Endothelial cell of umbilical vein (primary cell): ENCODE results near the gene HMGXB4. TPM values are rescaled to one million over a fixed set of nuclear protein-coding genes. Genes with fewer than 3 reads are reported as not detected.

Source experiments
- BruUV-seq: library from RNA; stranded (reverse); fragments of 400-500 nt; replicated peaks from 2 replicates; lab custom pipeline; 2021; lab: Mats Ljungman, UMichigan
- CTCF ChIA-PET: fragments of 300-600, 350-600 bp; sonication (Branson Sonifier 250); formaldehyde crosslinking; loops from one replicate; lab custom pipeline; 2021; ENCODE audit warnings: antibody characterized with exemption, inconsistent platforms; lab: Charles Lee
- POLR2A ChIA-PET: fragments of 300-600, 350-600 bp; sonication (Branson Sonifier 250); formaldehyde crosslinking; loops from one replicate; lab custom pipeline; 2021; ENCODE audit warnings: antibody characterized with exemption, inconsistent platforms; lab: Charles Lee
- DNase-seq: peaks from one replicate; pipeline ENCODE4 v3.0.0-alpha.2; 2011; ENCODE audit warnings: low read depth, low spot score
- FAIRE-seq: peaks from 2 replicates; lab custom pipeline; 2011; peaks lifted over from hg19 to GRCh38; lab: Jason Lieb, UNC
- H2AFZ ChIP-seq: 2 replicates; pipeline ENCODE4 v1.6.0; 2012; ENCODE audit warnings: low read depth, low read length, control low read depth, inconsistent platforms
- H3K27ac ChIP-seq: 2 replicates; pipeline ENCODE4 v1.5.1; 2011; ENCODE audit warnings: low read depth, mild to moderate bottlenecking, control low read depth, low read length, moderate library complexity; ENCODE audit not compliant: insufficient read depth
- H3K27me3 ChIP-seq, 2 experiments: 2 replicates each; pipeline versions ENCODE4 v1.6.0 to v1.6.1; 2011; ENCODE audit warnings: low read length in 2 of 2, mixed read lengths in 1 of 2; ENCODE audit not compliant: control insufficient read depth in 2 of 2, insufficient read depth in 2 of 2
- H3K36me3 ChIP-seq, 2 experiments: 2 replicates in 1 of 2; 3 replicates in 1 of 2; pipeline ENCODE4 v1.5.1; 2011; ENCODE audit warnings: low read length in 2 of 2, mild to moderate bottlenecking in 1 of 2, moderate library complexity in 1 of 2; ENCODE audit not compliant: control insufficient read depth in 2 of 2, insufficient read depth in 2 of 2; ENCODE audit errors: extremely low read depth in 1 of 2
- H3K4me1 ChIP-seq: 3 replicates; pipeline ENCODE4 v1.5.1; 2011; ENCODE audit warnings: mild to moderate bottlenecking, low read length; ENCODE audit not compliant: control insufficient read depth, insufficient read depth; ENCODE audit errors: extremely low read depth
- H3K4me2 ChIP-seq: 2 replicates; pipeline ENCODE4 v1.6.1; 2011; ENCODE audit warnings: low read length, control low read depth, mixed read lengths; ENCODE audit not compliant: insufficient read depth
- H3K4me3 ChIP-seq, 3 experiments: fragments of 200-600 bp in 1 of 3; sonication (generic), shearing (Covaris generic) in 1 of 3; replicated peaks in 1 of 3; 2 replicates each; pipeline ENCODE4 v1.5.1; 2011 to 2016; ENCODE audit warnings: control low read depth in 3 of 3, low read length in 3 of 3, mild to moderate bottlenecking in 2 of 3, inconsistent platforms in 1 of 3, low read depth in 1 of 3, moderate library complexity in 1 of 3; ENCODE audit not compliant: insufficient read depth in 1 of 3
- H3K79me2 ChIP-seq: 2 replicates; pipeline ENCODE4 v1.6.0; 2012; ENCODE audit warnings: low read length, inconsistent platforms; ENCODE audit not compliant: control insufficient read depth, insufficient read depth
- H3K9ac ChIP-seq: replicated peaks from 2 replicates; pipeline ENCODE3; 2011; ENCODE audit warnings: low read length, control low read depth; ENCODE audit not compliant: insufficient read depth; ENCODE audit errors: extremely low read depth
- H3K9me1 ChIP-seq: replicated peaks from 3 replicates; pipeline ENCODE4 v1.6.0; 2011; ENCODE audit warnings: mild to moderate bottlenecking, low read length; ENCODE audit not compliant: control insufficient read depth, insufficient read depth; ENCODE audit errors: extremely low read depth
- H3K9me3 ChIP-seq: replicated peaks from 2 replicates; pipeline ENCODE4 v1.5.1; 2012; ENCODE audit warnings: low read length, inconsistent platforms; ENCODE audit not compliant: control insufficient read depth, insufficient read depth
- H4K20me1 ChIP-seq: replicated peaks from 2 replicates; pipeline ENCODE3; 2011; ENCODE audit warnings: mild to moderate bottlenecking, low read length; ENCODE audit not compliant: control insufficient read depth, insufficient read depth; ENCODE audit errors: extremely low read depth
- EZH2 ChIP-seq: IDR thresholded peaks from 2 replicates; pipeline ENCODE4 v1.6.1; 2012; ENCODE audit warnings: borderline replicate concordance, low read depth, mild to moderate bottlenecking, moderate library complexity, low read length, inconsistent platforms; ENCODE audit not compliant: severe bottlenecking
- FOS ChIP-seq: IDR thresholded peaks from 2 replicates; pipeline ENCODE4 v1.6.1; 2011; ENCODE audit warnings: mild to moderate bottlenecking, low read length, moderate library complexity, borderline replicate concordance; ENCODE audit not compliant: insufficient read depth
- GATA2 ChIP-seq: IDR thresholded peaks from 2 replicates; pipeline ENCODE4 v1.7.0; 2011; ENCODE audit warnings: low read depth, mild to moderate bottlenecking, moderate library complexity, mixed read lengths, low read length; ENCODE audit not compliant: insufficient read length, insufficient read depth
- JUN ChIP-seq: IDR thresholded peaks from 2 replicates; pipeline ENCODE4 v1.6.1; 2011; ENCODE audit warnings: borderline replicate concordance, low read depth; ENCODE audit not compliant: insufficient read length, insufficient read depth
- MYC ChIP-seq: IDR thresholded peaks from one replicate; pipeline ENCODE4 v1.6.1; 2011; ENCODE audit warnings: mild to moderate bottlenecking, low read depth, low read length
- POLR2A ChIP-seq: IDR thresholded peaks from 2 replicates; pipeline ENCODE4 v1.6.1; 2012; ENCODE audit warnings: low read depth, mild to moderate bottlenecking, control low read depth, low read length
- POLR2AphosphoS5 ChIP-seq: IDR thresholded peaks from 2 replicates; pipeline ENCODE4 v1.6.1; 2012; ENCODE audit warnings: low read depth, mild to moderate bottlenecking, control low read depth, low read length, moderate library complexity; ENCODE audit not compliant: insufficient read depth
- dilution Hi-C: fragments of 300-500 bp; cut with MboI; formaldehyde crosslinking; loops from one replicate; pipeline ENCODE4 v1.15.0; 2019; ENCODE audit warnings: low sequenced_read_pairs; ENCODE audit not compliant: extremely low pct_ligation_motif_present
- intact Hi-C: fragments of 100-400 bp; cut with micrococcal nuclease; formaldehyde crosslinking; loops from one replicate; pipeline ENCODE4 v1.10.0; 2022
- polyA plus RNA-seq, 4 experiments: library from polyadenylated mRNA; depleted of rRNA in 3 of 4; stranded (reverse) in 3 of 4; unstranded in 1 of 4; fragments of >200 nt; gene quantifications; 2 replicates each; pipeline versions ENCODE4 v1.2.1 to v1.2.3, GENCODE V29; 2011 to 2012; ENCODE audit warnings: missing spikeins in 1 of 4
- total RNA-seq: library from RNA; stranded (reverse); gene quantifications from 2 replicates; pipeline ENCODE4 v1.2.3, GENCODE V29; 2021
- TF ChIP-seq, protein P1 (sequence below): IDR thresholded peaks from 2 replicates; pipeline ENCODE4 v1.6.1; 2011; ENCODE audit not compliant: insufficient read depth, insufficient read length
- TF ChIP-seq, protein P2 (sequence below), 2 donors: IDR thresholded peaks; 1 replicate in 1 of 2; 2 replicates in 1 of 2; pipeline ENCODE4 v1.5.1; 2011; ENCODE audit warnings: low read length in 2 of 2, mild to moderate bottlenecking in 2 of 2, moderate library complexity in 2 of 2, control low read depth in 1 of 2, inconsistent platforms in 1 of 2, low read depth in 1 of 2; ENCODE audit not compliant: insufficient read depth in 1 of 2; ENCODE audit errors: extremely low read depth in 1 of 2

HMGXB4 gene
- total and polyA plus RNA-seq, 2 donors (not counting 3 experiments of a cell fraction or from before 2014, with no cell fraction given), result 12.2 to 30.5 TPM

DNA sequence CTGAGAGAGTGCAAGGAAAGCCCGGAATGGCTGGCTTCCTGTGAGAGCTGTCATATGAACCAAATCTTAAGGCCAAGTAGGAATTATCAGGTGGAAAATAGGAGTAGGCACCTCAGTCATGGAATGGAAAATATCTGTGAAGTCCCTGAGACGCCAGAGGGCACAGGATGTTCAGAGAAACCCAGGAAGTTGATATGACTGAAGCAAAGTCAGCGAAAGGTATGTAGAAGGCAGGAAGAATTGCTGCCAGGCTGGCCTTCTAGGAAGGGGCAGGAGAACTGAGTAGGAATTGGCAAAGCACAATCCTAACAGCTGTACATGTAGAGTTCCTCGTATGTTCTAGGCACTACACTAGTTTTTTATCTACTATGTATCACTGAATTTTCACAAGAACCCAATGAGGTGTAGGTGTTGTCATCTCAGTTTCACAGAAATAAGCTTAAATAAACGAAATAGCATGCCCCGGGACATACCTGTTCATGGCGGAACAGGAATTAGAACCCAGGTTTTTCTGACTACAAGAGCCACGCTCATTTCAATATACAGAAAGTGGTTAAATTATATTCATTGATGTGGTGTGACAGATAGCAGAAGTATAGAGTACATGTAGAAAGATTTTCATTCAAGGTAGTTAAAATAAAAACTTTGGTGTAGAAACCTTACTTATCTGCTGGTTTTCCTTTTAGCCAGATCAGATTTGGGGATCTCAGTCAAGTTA, 17.0 kb downstream of the HMGXB4 start:
- FAIRE-seq, result no peak
- CTCF ChIA-PET, result interaction anchor here (1.0 kb wide), 1 partner anchor 10 kb away, joined by 3 read pairs; no protein-coding TSS in a partner anchor
- no peaks in the 10 kb centered on the region for H3K27me3 ChIP-seq

DNA sequence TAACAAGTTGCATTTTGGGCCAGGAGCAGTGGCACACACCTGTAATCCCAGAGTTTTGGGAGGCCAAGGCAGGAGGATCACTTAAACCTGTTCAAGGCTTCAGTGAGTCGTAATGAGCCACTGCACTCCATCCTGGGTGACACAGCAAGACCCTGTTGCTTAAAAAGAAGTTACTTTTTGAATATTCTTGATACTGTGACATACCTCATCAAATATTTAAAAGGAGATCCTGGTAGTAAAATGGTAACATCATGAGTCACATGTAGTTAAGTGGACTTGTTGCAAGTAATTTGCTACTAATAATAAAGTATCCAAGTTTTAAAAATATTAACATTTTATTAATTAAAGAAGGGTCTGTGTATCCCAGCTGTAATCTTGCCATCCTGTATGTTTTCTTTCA, 18.3 kb downstream of the HMGXB4 start:
- dilution Hi-C loops (no loop called here), intact Hi-C loops (no loop called here)
- FAIRE-seq, result peak; percentile 43
- CTCF ChIA-PET, result no interaction called here
- Histone ChIP-seq H3K27ac (no peak overlapping the region), H3K79me2 (peaks cover 13% of the 10 kb centered on the region), H2AFZ (no peak overlapping the region), H3K4me2 (no peak overlapping the region), H3K36me3 (peaks cover 0 to 7% of the 10 kb centered on the region in 2 experiments), H3K27me3 (no peaks in the 10 kb centered on the region), H3K9me1 (no peaks in the 10 kb centered on the region), H3K4me1 (no peaks in the 10 kb centered on the region), H4K20me1 (no peaks in the 10 kb centered on the region), H3K4me3 (no peak overlapping the region), H3K9ac (no peak overlapping the region), H3K9me3 (no peaks in the 10 kb centered on the region)
- no peak for DNase-seq
- BruUV-seq, result no TSS peak
- TF ChIP-seq GATA2, result no peak
- no peak for TF ChIP-seq POLR2A
- TF ChIP-seq, protein P1, sequence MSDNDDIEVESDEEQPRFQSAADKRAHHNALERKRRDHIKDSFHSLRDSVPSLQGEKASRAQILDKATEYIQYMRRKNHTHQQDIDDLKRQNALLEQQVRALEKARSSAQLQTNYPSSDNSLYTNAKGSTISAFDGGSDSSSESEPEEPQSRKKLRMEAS, result no peak
- TF ChIP-seq JUN, result no peak
- TF ChIP-seq FOS, result no peak
- TF ChIP-seq EZH2, result no peak
- TF ChIP-seq, protein P2, sequence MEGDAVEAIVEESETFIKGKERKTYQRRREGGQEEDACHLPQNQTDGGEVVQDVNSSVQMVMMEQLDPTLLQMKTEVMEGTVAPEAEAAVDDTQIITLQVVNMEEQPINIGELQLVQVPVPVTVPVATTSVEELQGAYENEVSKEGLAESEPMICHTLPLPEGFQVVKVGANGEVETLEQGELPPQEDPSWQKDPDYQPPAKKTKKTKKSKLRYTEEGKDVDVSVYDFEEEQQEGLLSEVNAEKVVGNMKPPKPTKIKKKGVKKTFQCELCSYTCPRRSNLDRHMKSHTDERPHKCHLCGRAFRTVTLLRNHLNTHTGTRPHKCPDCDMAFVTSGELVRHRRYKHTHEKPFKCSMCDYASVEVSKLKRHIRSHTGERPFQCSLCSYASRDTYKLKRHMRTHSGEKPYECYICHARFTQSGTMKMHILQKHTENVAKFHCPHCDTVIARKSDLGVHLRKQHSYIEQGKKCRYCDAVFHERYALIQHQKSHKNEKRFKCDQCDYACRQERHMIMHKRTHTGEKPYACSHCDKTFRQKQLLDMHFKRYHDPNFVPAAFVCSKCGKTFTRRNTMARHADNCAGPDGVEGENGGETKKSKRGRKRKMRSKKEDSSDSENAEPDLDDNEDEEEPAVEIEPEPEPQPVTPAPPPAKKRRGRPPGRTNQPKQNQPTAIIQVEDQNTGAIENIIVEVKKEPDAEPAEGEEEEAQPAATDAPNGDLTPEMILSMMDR (IDR thresholded peaks at IDR 0.05; ENCODE audit: extremely low read depth in 1 of 2, insufficient read depth in 1 of 2, low read depth in 1 of 2, low read length in 2 of 2), result no peak
- no peak for TF ChIP-seq MYC
- no peak for TF ChIP-seq POLR2AphosphoS5
- POLR2A ChIA-PET, result no interaction called here

More for the DNA sequence above, 17.0 kb downstream of the HMGXB4 start:
- H2AFZ ChIP-seq, result no peak overlapping the region
- POLR2A ChIA-PET, result no interaction called here
- peaks cover 0 to 7% of the 10 kb centered on the region in 2 experiments for H3K36me3 ChIP-seq
- H3K9me3 ChIP-seq, result no peaks in the 10 kb centered on the region
- H3K9ac ChIP-seq, result no peak overlapping the region
- peaks cover 4% of the 10 kb centered on the region for H3K79me2 ChIP-seq
- DNase-seq, result no peak
- no peak overlapping the region for H3K27ac ChIP-seq
- no peaks in the 10 kb centered on the region for H4K20me1 ChIP-seq
- intact Hi-C loops (no loop called here), dilution Hi-C loops (no loop called here)
- H3K4me2 ChIP-seq, result no peak overlapping the region
- BruUV-seq, result no TSS peak
- H3K9me1 ChIP-seq, result no peaks in the 10 kb centered on the region
- no peak overlapping the region for H3K4me3 ChIP-seq
- TF ChIP-seq FOS (no peak), POLR2A (no peak), GATA2 (no peak), JUN (no peak), POLR2AphosphoS5 (no peak)
- TF ChIP-seq, protein P1, result no peak
- H3K4me1 ChIP-seq, result no peaks in the 10 kb centered on the region
